Activated CD4-positive, alpha-beta memory T cell treated with anti-CD3 and anti-CD28 coated beads, Interleukin-2, amount 10 ng/mL, durations not matched to agents 7 days and 5 days (primary cell): ENCODE data around the gene NBR1. TPM values are rescaled to one million over a fixed set of nuclear protein-coding genes. Genes with fewer than 3 reads are reported as not detected.
"Not testable (repeated sequence)": the region's sequence is repeated elsewhere in the genome, so short reads cannot be mapped to it uniquely, and the experiment has no call there.

Experiments
- CTCF ChIA-PET: fragments of 350-600 bp; sonication (Branson Sonifier 250); formaldehyde crosslinking; loops from one replicate; lab custom pipeline; 2021; ENCODE audit warnings: antibody characterized with exemption, inconsistent platforms; lab: Charles Lee
- POLR2A ChIA-PET: fragments of 350-600 bp; sonication (Branson Sonifier 250); formaldehyde crosslinking; loops from one replicate; lab custom pipeline; 2021; ENCODE audit warnings: antibody characterized with exemption; lab: Charles Lee
- DNase-seq: peaks from one replicate; pipeline ENCODE4 v3.0.0-alpha.2; 2020
- H3K27ac Mint-ChIP-seq: one replicate; pipeline ENCODE4 v1.8.0; 2021; ENCODE audit warnings: mild to moderate bottlenecking, mixed read lengths
- H3K27me3 Mint-ChIP-seq: one replicate; pipeline ENCODE4 v1.8.0; 2021; ENCODE audit warnings: mixed read lengths
- H3K36me3 Mint-ChIP-seq: one replicate; pipeline ENCODE4 v1.8.0; 2021; ENCODE audit warnings: low read depth, mixed read lengths
- H3K4me1 Mint-ChIP-seq: one replicate; pipeline ENCODE4 v1.8.0; 2021; ENCODE audit warnings: mixed read lengths
- H3K4me3 Mint-ChIP-seq: one replicate; pipeline ENCODE4 v1.8.0; 2021; ENCODE audit warnings: mild to moderate bottlenecking, mixed read lengths
- H3K9me3 Mint-ChIP-seq: one replicate; pipeline ENCODE4 v1.8.0; 2021; ENCODE audit warnings: mixed read lengths
- total RNA-seq, 2 experiments: library from RNA; stranded (reverse); gene quantifications; one replicate each; pipeline ENCODE4 v1.2.3, GENCODE V29; 2021

The NBR1 gene
- total RNA-seq, 2 experiments from 2014 or later: 68.1 to 69.8 TPM

GRCh38 chr17:43170140-43170765 lies 761 bp upstream of the NBR1 start:
- H3K9me3 Mint-ChIP-seq: no peaks in the 10 kb centered on the region
- DNase-seq: peak; percentile 92
- CTCF ChIA-PET: interaction anchor here (1.0 to 1.2 kb wide), 2 partner anchors 8 to 146 kb away, joined by 3 read pairs; no protein-coding TSS in a partner anchor
- H3K27ac Mint-ChIP-seq: no peak overlapping the region
- no peak overlapping the region for H3K4me3 Mint-ChIP-seq
- POLR2A ChIA-PET: interaction anchor here (1.3 to 6.1 kb wide), 7 partner anchors 41 to 198 kb away, joined by 3 to 105 read pairs (median 14); partner anchors contain the start of genes BRCA1, RPL27 and TMEM106A
- no peaks in the 10 kb centered on the region for H3K27me3 Mint-ChIP-seq
- peaks cover 33% of the 10 kb centered on the region for H3K4me1 Mint-ChIP-seq
- H3K36me3 Mint-ChIP-seq: peaks cover 15% of the 10 kb centered on the region

- Mint-ChIP-seq H3K27ac (no peak overlapping the region), H3K27me3 (no peaks in the 10 kb centered on the region)
Observed at GRCh38 chr17:43171586-43172487, 823 bp downstream of the NBR1 start.

GRCh38 chr17:43175213-43176118 lies 4.5 kb downstream of the NBR1 start:
- no peak for DNase-seq
- Mint-ChIP-seq H3K4me1 (peaks cover 42% of the 10 kb centered on the region), H3K4me3 (no peak overlapping the region), H3K27ac (peak overlapping the region; percentile 77), H3K36me3 (peaks cover 50% of the 10 kb centered on the region), H3K27me3 (no peaks in the 10 kb centered on the region), H3K9me3 (no peaks in the 10 kb centered on the region)
- ChIA-PET CTCF (no interaction called here), POLR2A (interaction anchor here (0.7 to 2.0 kb wide), 4 partner anchors 36 to 192 kb away, joined by 3 to 10 read pairs (median 5); partner anchors contain the start of gene TMEM106A)

More at GRCh38 chr17:43171586-43172487, 823 bp downstream of the NBR1 start:
- ChIA-PET POLR2A (interaction anchor here (0.7 to 6.1 kb wide), 25 partner anchors 12 to 1152 kb away, joined by 3 to 105 read pairs (median 4); partner anchors contain the start of genes AARSD1, BRCA1, DHX8 and NKIRAS2), CTCF (interaction anchor here (0.7 to 1.7 kb wide), 6 partner anchors 43 to 348 kb away, joined by 3 to 8 read pairs (median 4); partner anchors contain the start of genes BECN1 and BRCA1)
- Mint-ChIP-seq H3K36me3 (peaks cover 31% of the 10 kb centered on the region), H3K4me1 (peaks cover 43% of the 10 kb centered on the region), H3K4me3 (no peak overlapping the region), H3K9me3 (no peaks in the 10 kb centered on the region)
- DNase-seq: peak; percentile 19

GRCh38 chr17:43176119-43176570 lies 5.1 kb downstream of the NBR1 start:
- ChIA-PET CTCF (no interaction called here), POLR2A (interaction anchor here (0.6 to 2.7 kb wide), 5 partner anchors 35 to 192 kb away, joined by 3 to 14 read pairs (median 5); partner anchors contain the start of gene TMEM106A)
- no peaks in the 10 kb centered on the region for H3K27me3 Mint-ChIP-seq
- H3K4me1 Mint-ChIP-seq: peaks cover 42% of the 10 kb centered on the region
- H3K9me3 Mint-ChIP-seq: no peaks in the 10 kb centered on the region
- peaks cover 53% of the 10 kb centered on the region for H3K36me3 Mint-ChIP-seq
- H3K4me3 Mint-ChIP-seq: peak overlapping the region; percentile 12
- peak overlapping the region; percentile 77 for H3K27ac Mint-ChIP-seq
- DNase-seq: no peak

GRCh38 chr17:43183921-43184320 lies 12.9 kb downstream of the NBR1 start:
- Mint-ChIP-seq H3K27ac (no peak overlapping the region), H3K9me3 (no peaks in the 10 kb centered on the region), H3K4me3 (no peak overlapping the region), H3K27me3 (no peaks in the 10 kb centered on the region), H3K4me1 (no peaks in the 10 kb centered on the region), H3K36me3 (peaks cover 33% of the 10 kb centered on the region)
- ChIA-PET POLR2A (interaction anchor here (1.5 kb wide), 1 partner anchor 12 kb away, joined by 5 read pairs; the partner anchor contains the start of gene NBR1), CTCF (no interaction called here)
- DNase-seq: no peak

- H3K4me3 Mint-ChIP-seq, DNase-seq, CTCF ChIA-PET, H3K27ac Mint-ChIP-seq, H3K9me3 Mint-ChIP-seq, H3K4me1 Mint-ChIP-seq, H3K27me3 Mint-ChIP-seq, POLR2A ChIA-PET: not testable (repeated sequence)
- H3K36me3 Mint-ChIP-seq: peaks cover 46% of the 10 kb centered on the region
Observed at GRCh38 chr17:43186656-43187055, 15.6 kb downstream of the NBR1 start.

- Mint-ChIP-seq H3K4me3 (no peak overlapping the region), H3K36me3 (peaks cover 79% of the 10 kb centered on the region), H3K9me3 (no peaks in the 10 kb centered on the region), H3K4me1 (no peaks in the 10 kb centered on the region), H3K27me3 (no peaks in the 10 kb centered on the region), H3K27ac (no peak overlapping the region)
- ChIA-PET CTCF (no interaction called here), POLR2A (interaction anchor here (0.7 to 2.4 kb wide), 2 partner anchors 19 to 175 kb away, joined by 3 to 6 read pairs; partner anchors contain the start of gene TMEM106A)
- no peak for DNase-seq
Observed at GRCh38 chr17:43193251-43193650, 22.2 kb downstream of the NBR1 start.

- Mint-ChIP-seq H3K36me3 (peaks cover 65% of the 10 kb centered on the region), H3K27me3 (no peaks in the 10 kb centered on the region), H3K9me3 (no peaks in the 10 kb centered on the region), H3K27ac (no peak overlapping the region), H3K4me1 (peaks cover 3% of the 10 kb centered on the region), H3K4me3 (no peak overlapping the region)
- DNase-seq: no peak
- POLR2A ChIA-PET: interaction anchor here (1.1 to 5.4 kb wide), 5 partner anchors 13 to 116 kb away, joined by 3 to 37 read pairs (median 5); partner anchors contain the start of genes NBR1 and TMEM106A
- CTCF ChIA-PET: interaction anchor here (0.6 to 2.6 kb wide), 4 partner anchors 9 to 271 kb away, joined by 3 to 16 read pairs (median 4); partner anchors contain the start of gene TMEM106A
Observed at GRCh38 chr17:43199633-43200032, 28.6 kb downstream of the NBR1 start.

- Mint-ChIP-seq H3K27ac (no peak overlapping the region), H3K4me3 (no peak overlapping the region), H3K9me3 (no peaks in the 10 kb centered on the region), H3K4me1 (peaks cover 3% of the 10 kb centered on the region), H3K27me3 (no peaks in the 10 kb centered on the region), H3K36me3 (peaks cover 60% of the 10 kb centered on the region)
- CTCF ChIA-PET: interaction anchor here (0.8 to 2.6 kb wide), 3 partner anchors 9 to 110 kb away, joined by 3 to 16 read pairs (median 3); partner anchors contain the start of gene TMEM106A
- no peak for DNase-seq
- POLR2A ChIA-PET: interaction anchor here (1.1 to 5.4 kb wide), 4 partner anchors 12 to 115 kb away, joined by 3 to 37 read pairs (median 10); partner anchors contain the start of gene TMEM106A
Observed at GRCh38 chr17:43200127-43200526, 29.1 kb downstream of the NBR1 start.

GRCh38 chr17:43203013-43203412 lies 32.0 kb downstream of the NBR1 start:
- H3K4me1 Mint-ChIP-seq, H3K27me3 Mint-ChIP-seq, H3K9me3 Mint-ChIP-seq, CTCF ChIA-PET, DNase-seq, H3K27ac Mint-ChIP-seq, H3K4me3 Mint-ChIP-seq: not testable (repeated sequence)
- POLR2A ChIA-PET: interaction anchor here (1.2 kb wide), 1 partner anchor 9 kb away, joined by 5 read pairs; the partner anchor contains the start of gene TMEM106A
- peaks cover 55% of the 10 kb centered on the region for H3K36me3 Mint-ChIP-seq

GRCh38 chr17:43210576-43210975 lies 39.6 kb downstream of the NBR1 start:
- CTCF ChIA-PET: interaction anchor here (2.9 kb wide), 1 partner anchor 11 kb away, joined by 16 read pairs; no protein-coding TSS in a partner anchor
- peak overlapping the region; percentile 82 for H3K27ac Mint-ChIP-seq
- peaks cover 31% of the 10 kb centered on the region for H3K4me1 Mint-ChIP-seq
- no peaks in the 10 kb centered on the region for H3K9me3 Mint-ChIP-seq
- H3K27me3 Mint-ChIP-seq: no peaks in the 10 kb centered on the region
- no peak for DNase-seq
- H3K4me3 Mint-ChIP-seq: peak overlapping the region; percentile 81
- peaks cover 49% of the 10 kb centered on the region for H3K36me3 Mint-ChIP-seq
- POLR2A ChIA-PET: interaction anchor here (0.6 to 6.1 kb wide), 7 partner anchors 11 to 150 kb away, joined by 3 to 150 read pairs (median 24); partner anchors contain the start of gene BRCA1
